HFFc6 (cell line): Measurements from ENCODE around the gene GNGT1. TPM values are rescaled to one million over a fixed set of nuclear protein-coding genes. Genes with fewer than 3 reads are reported as not detected.

Experiments
- DNase-seq: peaks from one replicate; pipeline ENCODE4 v3.0.0-alpha.2; 2018
- H3K27ac Mint-ChIP-seq: 2 replicates; pipeline ENCODE4 v1.8.0; 2020; ENCODE audit warnings: mild to moderate bottlenecking, mixed read lengths
- H3K27me3 Mint-ChIP-seq: 2 replicates; pipeline ENCODE4 v1.8.0; 2021; ENCODE audit warnings: mild to moderate bottlenecking, moderate library complexity, mixed read lengths; ENCODE audit not compliant: insufficient read depth
- H3K36me3 Mint-ChIP-seq: 2 replicates; pipeline ENCODE4 v1.8.0; 2021; ENCODE audit warnings: low read depth, mixed read lengths
- H3K4me1 Mint-ChIP-seq: 2 replicates; pipeline ENCODE4 v1.8.0; 2020; ENCODE audit warnings: low read depth, mixed read lengths
- H3K4me3 Mint-ChIP-seq: 2 replicates; pipeline ENCODE4 v1.8.0; 2020; ENCODE audit warnings: mild to moderate bottlenecking, moderate library complexity, mixed read lengths
- H3K9me3 Mint-ChIP-seq: 2 replicates; pipeline ENCODE4 v1.8.0; 2020; ENCODE audit warnings: mild to moderate bottlenecking, mixed read lengths
- CTCF ChIP-seq: fragments of 200-600 bp; sonication (generic); IDR thresholded peaks from 2 replicates; pipeline ENCODE4 v1.5.0; 2021; ENCODE audit warnings: antibody characterized with exemption, mild to moderate bottlenecking
- total RNA-seq, 6 experiments: library from RNA; stranded (reverse); fragmentation: NEBNext Ultra II Directional; extraction: Animal tissue kit (Norgen Biotek cat#: 25700); gene quantifications; 2 replicates in 1 of 6; 3 replicates in 5 of 6; pipeline ENCODE4 v1.2.3, GENCODE V29; 2021

GNGT1 gene
- total RNA-seq, 6 experiments from 2014 or later = not detected

- Mint-ChIP-seq H3K9me3 (no peaks in the 10 kb centered on the region), H3K4me3 (no peak overlapping the region), H3K4me1 (peaks cover 40% of the 10 kb centered on the region), H3K27me3 (no peaks in the 10 kb centered on the region), H3K27ac (no peak overlapping the region), H3K36me3 (no peaks in the 10 kb centered on the region)
- no peak for DNase-seq
- no peak for TF ChIP-seq CTCF
Observed at GRCh38 chr7:93938293-93938692, 31.9 kb downstream of the GNGT1 start.

- no peak for TF ChIP-seq CTCF
- Mint-ChIP-seq H3K9me3 (no peaks in the 10 kb centered on the region), H3K27me3 (no peaks in the 10 kb centered on the region), H3K4me3 (no peak overlapping the region), H3K4me1 (peaks cover 41% of the 10 kb centered on the region), H3K36me3 (no peaks in the 10 kb centered on the region), H3K27ac (peak overlapping the region; percentile 62)
- peak; percentile 61 for DNase-seq
Observed at GRCh38 chr7:93941945-93942344, 35.6 kb downstream of the GNGT1 start.

- TF ChIP-seq CTCF = no peak
- no peaks in the 10 kb centered on the region for H3K9me3 Mint-ChIP-seq
- H3K27me3 Mint-ChIP-seq = no peaks in the 10 kb centered on the region
- H3K36me3 Mint-ChIP-seq = no peaks in the 10 kb centered on the region
- DNase-seq = no peak
- H3K4me1 Mint-ChIP-seq = peaks cover 28% of the 10 kb centered on the region
- no peak overlapping the region for H3K4me3 Mint-ChIP-seq
- H3K27ac Mint-ChIP-seq = no peak overlapping the region
Observed at GRCh38 chr7:93943816-93944540, 37.6 kb downstream of the GNGT1 start.

GRCh38 chr7:93944673-93945072 is 38.3 kb downstream of the GNGT1 start:
- no peaks in the 10 kb centered on the region for H3K36me3 Mint-ChIP-seq

GRCh38 chr7:93945083-93945482 is 38.7 kb downstream of the GNGT1 start:
- Mint-ChIP-seq H3K36me3 (no peaks in the 10 kb centered on the region), H3K27ac (no peak overlapping the region), H3K9me3 (no peaks in the 10 kb centered on the region), H3K4me1 (peaks cover 25% of the 10 kb centered on the region), H3K4me3 (no peak overlapping the region), H3K27me3 (no peaks in the 10 kb centered on the region)
- TF ChIP-seq CTCF = no peak
- DNase-seq = no peak

More at GRCh38 chr7:93944673-93945072, 38.3 kb downstream of the GNGT1 start:
- no peak for TF ChIP-seq CTCF
- H3K9me3 Mint-ChIP-seq = no peaks in the 10 kb centered on the region
- no peaks in the 10 kb centered on the region for H3K27me3 Mint-ChIP-seq
- H3K4me3 Mint-ChIP-seq = no peak overlapping the region
- no peak for DNase-seq
- peaks cover 28% of the 10 kb centered on the region for H3K4me1 Mint-ChIP-seq
- H3K27ac Mint-ChIP-seq = no peak overlapping the region
